Parathyroid adenoma (tissue), 2 donors: ENCODE measurements around the gene NNAT.

Experiments
- H2AFZ ChIP-seq: fragments of 300-600 bp; sonication (generic); one replicate; pipeline ENCODE4 v1.7.0; 2017; ENCODE audit warnings: antibody characterized with exemption, mild to moderate bottlenecking
- H3K27ac ChIP-seq: fragments of 300-600 bp; sonication (generic); one replicate; pipeline ENCODE4 v1.7.0; 2017
- H3K27me3 ChIP-seq: fragments of 300-600 bp; sonication (generic); one replicate; pipeline ENCODE4 v1.7.0; 2017; ENCODE audit warnings: low read length; ENCODE audit not compliant: control insufficient read depth, insufficient read depth
- H3K36me3 ChIP-seq: fragments of 300-600 bp; sonication (generic); one replicate; pipeline ENCODE4 v1.7.0; 2017; ENCODE audit warnings: low read length; ENCODE audit not compliant: control insufficient read depth, insufficient read depth
- H3K4me1 ChIP-seq: fragments of 300-600 bp; sonication (generic); one replicate; pipeline ENCODE4 v1.7.0; 2017; ENCODE audit warnings: control low read depth
- H3K4me2 ChIP-seq: fragments of 300-600 bp; sonication (generic); one replicate; pipeline ENCODE4 v1.7.0; 2017; ENCODE audit warnings: low read length
- H3K4me3 ChIP-seq: fragments of 300-600 bp; sonication (generic); one replicate; pipeline ENCODE4 v1.7.0; 2017; ENCODE audit warnings: low read depth, low read length
- H3K79me2 ChIP-seq: fragments of 300-600 bp; sonication (generic); one replicate; pipeline ENCODE4 v1.7.0; 2017; ENCODE audit warnings: control low read depth
- H3K9ac ChIP-seq: fragments of 300-600 bp; sonication (generic); one replicate; pipeline ENCODE4 v1.7.0; 2017; ENCODE audit warnings: mild to moderate bottlenecking
- H3K9me3 ChIP-seq: fragments of 300-600 bp; sonication (generic); one replicate; pipeline ENCODE4 v1.7.0; 2017; ENCODE audit warnings: low read length; ENCODE audit not compliant: control insufficient read depth
- TF ChIP-seq, protein P1 (sequence below): fragments of 300-600 bp; sonication (generic); IDR thresholded peaks from one replicate; pipeline ENCODE4 v1.7.0; 2017; ENCODE audit warnings: antibody characterized with exemption, mild to moderate bottlenecking
- donor health status: primary hyperparathyroidism.

NNAT gene

DNA sequence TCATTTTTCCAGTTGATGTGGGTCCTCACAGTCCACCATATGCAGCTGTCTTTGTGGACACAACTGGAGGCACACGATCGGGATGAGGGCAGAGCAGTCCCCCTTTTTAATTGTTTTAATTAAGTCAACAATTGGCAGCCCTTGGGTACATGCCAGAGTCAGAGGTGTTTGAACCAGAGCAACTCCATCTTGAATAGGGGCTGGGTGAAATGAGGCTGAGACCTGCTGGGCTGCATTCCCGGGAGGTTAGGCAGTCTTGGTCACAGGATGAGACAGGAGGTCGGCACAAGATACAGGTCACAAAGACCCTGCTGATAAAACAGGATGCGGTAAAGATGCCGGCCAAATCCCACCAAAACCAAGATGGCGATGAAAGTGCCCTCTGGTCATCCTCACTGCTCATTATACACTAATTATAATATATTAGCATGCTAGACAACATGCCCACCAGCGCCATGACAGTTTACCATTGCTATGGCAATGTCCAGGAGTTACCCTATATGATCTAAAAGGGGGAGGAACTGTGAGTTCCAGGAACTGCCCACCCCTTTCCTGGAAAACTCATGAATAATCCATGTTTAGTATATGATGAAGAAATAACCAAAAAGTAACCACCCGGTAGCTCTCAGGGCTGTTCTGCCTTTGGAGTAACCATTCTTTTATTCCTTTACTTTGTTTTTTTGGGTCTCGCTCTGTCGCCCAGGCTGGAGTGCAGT, 38.4 kb downstream of the NNAT start:
- no peaks in the 10 kb centered on the region for H3K79me2 ChIP-seq
- no peaks in the 10 kb centered on the region for H3K4me1 ChIP-seq
- H3K4me3 ChIP-seq, result no peak overlapping the region
- no peak overlapping the region for H3K9ac ChIP-seq
- no peak overlapping the region for H3K27ac ChIP-seq
- no peaks in the 10 kb centered on the region for H3K36me3 ChIP-seq
- H3K4me2 ChIP-seq, result no peak overlapping the region
- no peaks in the 10 kb centered on the region for H3K27me3 ChIP-seq
- TF ChIP-seq, protein P1, sequence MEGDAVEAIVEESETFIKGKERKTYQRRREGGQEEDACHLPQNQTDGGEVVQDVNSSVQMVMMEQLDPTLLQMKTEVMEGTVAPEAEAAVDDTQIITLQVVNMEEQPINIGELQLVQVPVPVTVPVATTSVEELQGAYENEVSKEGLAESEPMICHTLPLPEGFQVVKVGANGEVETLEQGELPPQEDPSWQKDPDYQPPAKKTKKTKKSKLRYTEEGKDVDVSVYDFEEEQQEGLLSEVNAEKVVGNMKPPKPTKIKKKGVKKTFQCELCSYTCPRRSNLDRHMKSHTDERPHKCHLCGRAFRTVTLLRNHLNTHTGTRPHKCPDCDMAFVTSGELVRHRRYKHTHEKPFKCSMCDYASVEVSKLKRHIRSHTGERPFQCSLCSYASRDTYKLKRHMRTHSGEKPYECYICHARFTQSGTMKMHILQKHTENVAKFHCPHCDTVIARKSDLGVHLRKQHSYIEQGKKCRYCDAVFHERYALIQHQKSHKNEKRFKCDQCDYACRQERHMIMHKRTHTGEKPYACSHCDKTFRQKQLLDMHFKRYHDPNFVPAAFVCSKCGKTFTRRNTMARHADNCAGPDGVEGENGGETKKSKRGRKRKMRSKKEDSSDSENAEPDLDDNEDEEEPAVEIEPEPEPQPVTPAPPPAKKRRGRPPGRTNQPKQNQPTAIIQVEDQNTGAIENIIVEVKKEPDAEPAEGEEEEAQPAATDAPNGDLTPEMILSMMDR, result no peak
- no peak overlapping the region for H2AFZ ChIP-seq
- no peaks in the 10 kb centered on the region for H3K9me3 ChIP-seq

DNA sequence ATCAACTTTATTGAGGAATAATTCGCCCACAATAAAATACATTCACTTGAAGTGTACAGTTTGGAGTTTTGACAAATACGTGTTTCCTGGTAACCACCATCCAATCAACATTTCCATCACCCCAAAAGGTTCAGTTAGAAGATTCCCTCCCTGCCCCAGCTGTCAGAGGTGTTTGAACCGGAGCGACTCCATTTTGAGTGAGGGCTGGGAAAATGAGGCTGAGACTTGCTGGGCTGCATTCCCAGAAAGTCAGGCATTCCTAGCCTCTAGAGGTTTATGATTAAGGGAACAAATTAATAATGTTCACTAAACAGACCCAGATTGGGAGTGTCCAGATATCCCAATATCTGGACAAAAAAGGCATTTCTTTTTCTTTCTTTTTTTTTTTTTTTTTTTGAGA, 39.6 kb downstream of the NNAT start:
- H3K4me2 ChIP-seq, result no peak overlapping the region
- H2AFZ ChIP-seq, result no peak overlapping the region
- no peaks in the 10 kb centered on the region for H3K27me3 ChIP-seq
- H3K9ac ChIP-seq, result no peak overlapping the region
- TF ChIP-seq, protein P1, result no peak
- H3K27ac ChIP-seq, result no peak overlapping the region
- H3K79me2 ChIP-seq, result no peaks in the 10 kb centered on the region
- H3K36me3 ChIP-seq, result no peaks in the 10 kb centered on the region
- no peaks in the 10 kb centered on the region for H3K4me1 ChIP-seq
- no peak overlapping the region for H3K4me3 ChIP-seq
- no peaks in the 10 kb centered on the region for H3K9me3 ChIP-seq

DNA sequence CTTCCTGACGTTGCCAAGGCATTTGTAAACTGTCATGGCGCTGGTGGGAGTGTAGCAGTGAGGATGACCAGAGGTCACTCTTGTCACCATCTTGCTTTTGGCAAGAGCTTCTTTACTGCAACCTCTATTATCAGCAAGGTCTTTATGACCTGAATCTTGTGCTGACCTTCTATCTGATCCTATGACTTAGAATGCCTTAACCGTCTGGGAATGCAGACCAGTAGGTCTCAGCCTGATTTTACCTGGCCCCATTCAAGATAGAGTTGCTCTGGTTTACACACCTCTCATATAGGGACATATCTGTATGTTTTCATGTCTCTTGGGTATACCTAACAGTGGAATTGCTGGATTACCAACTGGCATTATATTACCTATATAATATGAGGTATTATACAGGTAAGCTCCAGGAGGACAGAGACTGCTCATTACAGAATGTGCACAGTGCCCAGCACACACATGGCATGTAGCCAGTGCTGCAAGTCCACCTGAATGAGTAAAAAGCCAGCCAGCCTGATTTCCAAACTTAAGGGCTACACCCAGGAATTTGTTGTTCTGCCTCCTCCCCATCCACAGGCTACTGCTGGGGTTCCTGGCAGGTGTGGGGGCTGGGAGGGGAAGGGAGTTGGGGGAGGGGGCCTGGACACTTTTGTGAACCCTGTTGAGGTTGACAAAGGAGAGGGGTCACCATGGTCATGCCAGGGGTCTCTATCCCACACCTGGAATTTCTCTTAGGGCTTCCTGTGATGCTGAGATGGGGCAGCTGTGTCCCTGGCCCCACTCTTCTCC, 41.8 kb downstream of the NNAT start:
- Histone ChIP-seq H3K4me3 (no peak overlapping the region), H3K79me2 (no peaks in the 10 kb centered on the region), H3K27ac (no peak overlapping the region), H3K4me2 (no peak overlapping the region), H3K9me3 (no peaks in the 10 kb centered on the region), H3K4me1 (no peaks in the 10 kb centered on the region), H3K27me3 (no peaks in the 10 kb centered on the region), H3K9ac (no peak overlapping the region), H3K36me3 (no peaks in the 10 kb centered on the region), H2AFZ (no peak overlapping the region)
- TF ChIP-seq, protein P1, result no peak

DNA sequence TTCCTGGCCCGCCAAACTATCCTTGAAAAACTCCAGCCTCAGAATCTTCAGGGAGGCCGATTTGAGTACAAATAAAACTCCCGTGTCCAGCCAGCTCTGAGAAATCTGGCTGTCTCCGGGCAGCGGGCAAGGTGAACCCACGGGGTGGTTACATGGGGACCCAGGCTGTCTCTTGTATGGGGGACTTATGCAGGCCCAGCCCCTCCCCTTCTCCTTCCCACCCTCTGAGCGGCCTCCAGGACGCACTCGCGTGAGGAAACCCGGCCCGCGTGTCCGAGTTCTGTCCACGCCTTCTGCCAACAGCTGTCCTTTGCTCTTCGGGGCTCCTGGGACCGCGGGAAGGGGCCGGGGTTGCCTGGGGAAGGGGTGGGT, 43.0 kb downstream of the NNAT start:
- Histone ChIP-seq H3K36me3 (no peaks in the 10 kb centered on the region), H3K9me3 (no peaks in the 10 kb centered on the region), H2AFZ (peak overlapping the region; percentile 34), H3K27ac (no peak overlapping the region), H3K27me3 (peaks cover 3% of the 10 kb centered on the region), H3K9ac (no peak overlapping the region), H3K4me1 (no peaks in the 10 kb centered on the region), H3K4me2 (no peak overlapping the region), H3K79me2 (no peaks in the 10 kb centered on the region), H3K4me3 (no peak overlapping the region)
- TF ChIP-seq, protein P1, result no peak
